Measurements from ENCODE around the gene OASL.
A peak's percentile ranks its signal among the peaks of the same experiment; 100 is the strongest.

The OASL gene

GRCh38 chr12:121000530-121000929 is 38.5 kb downstream of the OASL start:
- no peak for TF ChIP-seq ZNF837 (tag by site-specific recombination; IDR thresholded peaks at IDR 0.05)
- peak; percentile 80; the same call in 1 of the 2 replicates for TF ChIP-seq ZNF10 (tag by site-specific recombination; IDR thresholded peaks at IDR 0.05)
- no peak for TF ChIP-seq ZNF311 (tag by site-specific recombination; IDR thresholded peaks at IDR 0.05; ENCODE audit: borderline replicate concordance)
- Histone ChIP-seq H3K36me3 (ENCODE audit: control insufficient read depth in 2 of 2, insufficient read depth in 1 of 2, low read length in 2 of 2) (peaks cover 9 to 47% of the 10 kb centered on the region in 2 experiments; a peak in 2 of 3 replicates), H3K9me3 (ENCODE audit: control insufficient read depth, insufficient read depth, low read depth, low read length) (no peaks in the 10 kb centered on the region), H3K4me1 (ENCODE audit: control insufficient read depth, insufficient read depth, low read length) (no peaks in the 10 kb centered on the region), H3K4me3 (ENCODE audit: low read depth, low read length) (no peak overlapping the region), H3K27ac (ENCODE audit: extremely low read depth, low read depth, low read length) (no peak overlapping the region)
- ChIA-PET POLR2A (interaction anchor here (0.7 to 1.2 kb wide), 3 partner anchors 9 to 412 kb away, joined by 3 read pairs; no protein-coding TSS in a partner anchor), CTCF (interaction anchor here (1.7 kb wide), 1 partner anchor 29 kb away, joined by 4 read pairs; no protein-coding TSS in a partner anchor)

GRCh38 chr12:120999191-121000120 is 39.6 kb downstream of the OASL start:
- ChIA-PET CTCF (interaction anchor here (1.7 kb wide), 1 partner anchor 28 kb away, joined by 4 read pairs; no protein-coding TSS in a partner anchor), POLR2A (interaction anchor here (0.7 kb wide), 1 partner anchor 10 kb away, joined by 3 read pairs; no protein-coding TSS in a partner anchor)
- TF ChIP-seq ZNF623 (tag by site-specific recombination; IDR thresholded peaks at IDR 0.05) (no peak), SP2 (tag by site-specific recombination; IDR thresholded peaks at IDR 0.05) (peak; percentile 17; the same call in 1 of the 2 replicates), ZNF692 (tag by site-specific recombination; IDR thresholded peaks at IDR 0.05) (0 out of 2 replicates have a peak, but pooled peaks have one; percentile 29), AEBP2 (tag by site-specific recombination; IDR thresholded peaks at IDR 0.05; ENCODE audit: borderline replicate concordance) (no peak), GLIS2 (tag by site-specific recombination; IDR thresholded peaks at IDR 0.05) (peak; percentile 34; the same call in 1 of the 2 replicates), PRDM10 (tag by site-specific recombination; IDR thresholded peaks at IDR 0.05) (no peak)
- Histone ChIP-seq H3K4me3 (ENCODE audit: low read depth, low read length) (no peak overlapping the region), H3K27ac (ENCODE audit: extremely low read depth, low read depth, low read length) (no peak overlapping the region), H3K36me3 (ENCODE audit: control insufficient read depth in 2 of 2, insufficient read depth in 1 of 2, low read length in 2 of 2) (peaks cover 9 to 39% of the 10 kb centered on the region in 2 experiments; a peak in 2 of 3 replicates), H3K9me3 (ENCODE audit: control insufficient read depth, insufficient read depth, low read depth, low read length) (no peaks in the 10 kb centered on the region), H3K4me1 (ENCODE audit: control insufficient read depth, insufficient read depth, low read length) (no peaks in the 10 kb centered on the region)

GRCh38 chr12:120998435-120998834 is 40.6 kb downstream of the OASL start:
- ChIA-PET POLR2A (no interaction called here), CTCF (no interaction called here)
- Histone ChIP-seq H3K4me3 (ENCODE audit: low read depth, low read length) (no peak overlapping the region), H3K4me1 (ENCODE audit: control insufficient read depth, insufficient read depth, low read length) (no peaks in the 10 kb centered on the region), H3K27ac (ENCODE audit: extremely low read depth, low read depth, low read length) (no peak overlapping the region), H3K9me3 (ENCODE audit: control insufficient read depth, insufficient read depth, low read depth, low read length) (no peaks in the 10 kb centered on the region), H3K36me3 (ENCODE audit: control insufficient read depth in 2 of 2, insufficient read depth in 1 of 2, low read length in 2 of 2) (peaks cover 9 to 29% of the 10 kb centered on the region in 2 experiments; a peak in 2 of 3 replicates)
- TF ChIP-seq ZNF341 (tag by site-specific recombination; IDR thresholded peaks at IDR 0.05; ENCODE audit: low read depth) (no peak), ZNF239 (tag by site-specific recombination; IDR thresholded peaks at IDR 0.05) (no peak), ZNF18 (tag by site-specific recombination; IDR thresholded peaks at IDR 0.05) (no peak), ZNF391 (tag by site-specific recombination; IDR thresholded peaks at IDR 0.05; ENCODE audit: borderline replicate concordance, low read depth) (no peak), ZNF449 (tag by site-specific recombination; IDR thresholded peaks at IDR 0.05) (no peak), HOXC10 (CRISPR knock-in tag; IDR thresholded peaks at IDR 0.05) (no peak), ZNF510 (tag by site-specific recombination; IDR thresholded peaks at IDR 0.05; ENCODE audit: insufficient replicate concordance) (no peak), ZEB2 (tag by site-specific recombination; IDR thresholded peaks at IDR 0.05) (no peak)

All from HEK293 (cell line).